CD4-positive, alpha-beta T cell treated with Interleukin-21 for 1 hour (primary cell): ENCODE data around the gene TAF11L7.
"Not testable (repeated sequence)": the region's sequence is repeated elsewhere in the genome, so short reads cannot be mapped to it uniquely, and the experiment has no call there.

Experiments
- DNase-seq: peaks from one replicate; pipeline ENCODE4 v3.0.0-alpha.2; 2020

The TAF11L7 gene

GRCh38 chr5:17585658-17586057 lies at the start of gene TAF11L7:
TSS of gene TAF11L7 (minus strand) at chr5:17585758.
- not testable (repeated sequence) for DNase-seq

GRCh38 chr5:17634160-17634559 lies 48.6 kb upstream of the TAF11L7 start, which contains the start of gene TAF11L14:
TSS of gene TAF11L14 (plus strand) at chr5:17634460.
- no peak for DNase-seq

GRCh38 chr5:17631788-17632187 lies 46.2 kb upstream of the TAF11L7 start, which contains the start of gene TAF11L13:
TSS of gene TAF11L13 (plus strand) at chr5:17632088.
- DNase-seq = not testable (repeated sequence)

DNA sequence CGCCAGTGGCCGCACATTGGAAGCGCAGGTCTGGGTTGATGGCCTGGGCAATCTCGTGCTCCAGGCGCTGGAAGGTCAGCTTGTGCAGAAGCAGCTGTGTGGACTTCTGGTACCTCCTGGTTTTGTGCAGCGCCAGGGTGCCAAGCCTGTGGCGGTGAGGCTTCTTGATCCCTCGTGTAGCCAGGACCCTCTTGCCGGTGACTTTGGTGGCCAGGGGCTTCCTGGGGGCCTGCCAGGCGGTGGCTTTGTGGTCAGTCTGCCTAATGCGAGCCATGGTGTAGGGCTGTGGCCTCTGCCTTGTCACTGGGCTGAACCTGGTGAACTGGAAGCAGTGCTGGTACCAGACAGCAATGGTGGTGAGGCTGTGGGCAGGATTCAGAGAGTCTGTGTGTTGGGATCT lies 40.1 kb upstream of the TAF11L7 start:
- no peak for DNase-seq

DNA sequence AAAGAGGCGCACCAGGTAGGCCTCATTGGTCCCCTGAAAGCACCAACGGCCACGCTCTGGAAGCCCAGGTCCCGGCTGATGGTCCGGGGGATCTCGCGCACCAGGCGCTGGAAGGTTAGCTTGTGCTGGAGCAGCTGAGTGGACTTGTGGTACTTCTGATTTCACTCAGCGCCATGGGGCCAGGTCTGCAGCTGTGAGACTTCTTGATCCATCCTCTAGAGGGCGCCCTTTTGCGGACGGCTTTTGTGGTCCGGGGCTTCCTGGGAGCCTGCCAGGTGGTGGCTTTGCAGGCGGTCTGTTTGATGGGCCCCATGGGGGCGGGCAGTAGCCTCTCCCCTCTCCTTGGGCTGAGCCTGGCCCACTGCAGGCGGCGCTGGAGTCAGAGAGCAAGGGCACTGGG lies 35.1 kb upstream of the TAF11L7 start:
- no peak for DNase-seq

- no peak for DNase-seq
Observed at GRCh38 chr5:17619354-17619753, 33.8 kb upstream of the TAF11L7 start.

GRCh38 chr5:17614872-17615605 lies 29.5 kb upstream of the TAF11L7 start:
- DNase-seq = no peak

DNA sequence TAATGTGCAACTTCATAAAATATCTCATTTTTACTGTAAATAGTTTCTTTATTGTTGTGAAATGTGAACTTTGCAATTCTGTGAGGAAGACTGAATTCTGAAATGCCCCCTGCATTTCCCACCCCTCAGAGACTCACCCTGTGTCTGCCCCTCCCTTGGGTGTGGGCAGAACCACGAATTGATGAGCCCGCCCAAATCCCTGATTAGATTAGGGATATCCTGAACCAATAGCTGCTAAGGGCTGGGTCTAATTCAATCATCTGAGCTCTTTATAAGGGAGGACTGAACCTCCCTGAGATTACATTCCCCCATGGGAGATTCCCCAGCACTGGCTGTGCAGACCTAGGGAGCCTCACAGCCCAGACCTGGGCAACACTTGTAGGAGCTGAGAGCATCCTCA lies 24.5 kb upstream of the TAF11L7 start, which contains the start of gene TAF11L12:
TAF11L12 (plus strand) TSS at position 301 of the 400 bp plus-strand sequence.
- not testable (repeated sequence) for DNase-seq

GRCh38 chr5:17607461-17607860 lies 21.9 kb upstream of the TAF11L7 start:
- not testable (repeated sequence) for DNase-seq

- DNase-seq = no peak
Observed at GRCh38 chr5:17604951-17605350, 19.4 kb upstream of the TAF11L7 start.

- not testable (repeated sequence) for DNase-seq
Observed at GRCh38 chr5:17603880-17604279, 18.3 kb upstream of the TAF11L7 start, which contains the start of gene TAF11L11. TSS of gene TAF11L11 (plus strand) at chr5:17604183.

- not testable (repeated sequence) for DNase-seq
Observed at GRCh38 chr5:17597728-17598127, 12.2 kb upstream of the TAF11L7 start, which contains the start of gene TAF11L10. TSS of gene TAF11L10 (minus strand) at chr5:17597828.

- not testable (repeated sequence) for DNase-seq
Observed at GRCh38 chr5:17594255-17594654, 8.7 kb upstream of the TAF11L7 start, which contains the start of gene TAF11L9. TSS of gene TAF11L9 (minus strand) at chr5:17594394.

DNA sequence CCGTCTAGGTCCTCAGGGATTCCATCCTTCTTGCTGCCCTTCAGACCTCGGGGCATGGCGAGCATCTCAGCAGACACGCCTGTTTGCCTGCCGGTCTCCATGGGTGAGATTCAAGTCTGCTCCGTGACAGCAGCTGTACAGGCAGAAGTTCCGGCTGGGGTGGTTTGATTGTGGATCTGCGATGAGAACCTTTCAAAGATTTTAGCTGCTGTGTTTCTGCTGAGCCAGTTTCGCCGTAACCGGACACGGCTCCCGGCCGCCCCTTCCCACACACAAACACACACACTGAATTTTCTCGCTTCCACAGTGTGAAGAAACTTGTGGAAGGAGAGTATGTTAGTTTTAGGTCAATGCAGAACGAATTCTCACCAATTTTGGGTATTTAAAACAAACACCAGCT lies 5.3 kb upstream of the TAF11L7 start, which contains the start of gene TAF11L8:
TAF11L8 (minus strand) TSS at position 101 of the 400 bp plus-strand sequence.
- DNase-seq = not testable (repeated sequence)
